WTC11 (cell line): Measurements from ENCODE around the gene NCAM2. TPM values are rescaled to one million over a fixed set of nuclear protein-coding genes. Genes with fewer than 3 reads are reported as not detected.

Source experiments
- ATAC-seq: fragments of 200-7000 bp; cut with Tn5 transposase; 2 replicates; pipeline ENCODE4 v1.10.0; 2021; ENCODE audit warnings: mild to moderate bottlenecking, moderate library complexity
- CTCF ChIA-PET: fragments of 300-600 bp; sonication (Branson Sonifier 250); formaldehyde crosslinking; loops from one replicate; lab custom pipeline; 2021; ENCODE audit warnings: antibody characterized with exemption; lab: Charles Lee
- POLR2A ChIA-PET: fragments of 350-600 bp; sonication (Branson Sonifier 250); formaldehyde crosslinking; loops from one replicate; lab custom pipeline; 2021; ENCODE audit warnings: antibody characterized with exemption; lab: Charles Lee
- DNase-seq: peaks from one replicate; pipeline ENCODE4 v3.0.0; 2021; ENCODE audit warnings: low spot score
- H3K27ac Mint-ChIP-seq: 2 replicates; pipeline ENCODE4 v1.8.0; 2021; ENCODE audit warnings: mixed read lengths
- H3K27me3 Mint-ChIP-seq: 2 replicates; pipeline ENCODE4 v1.8.0; 2021; ENCODE audit warnings: low read depth, mild to moderate bottlenecking, moderate library complexity, mixed read lengths
- H3K36me3 Mint-ChIP-seq: 2 replicates; pipeline ENCODE4 v1.8.0; 2021; ENCODE audit warnings: mixed read lengths
- H3K4me1 Mint-ChIP-seq: 2 replicates; pipeline ENCODE4 v1.8.0; 2022; ENCODE audit warnings: mixed read lengths
- H3K4me3 Mint-ChIP-seq: 2 replicates; pipeline ENCODE4 v1.8.0; 2021; ENCODE audit warnings: mild to moderate bottlenecking, moderate library complexity, mixed read lengths
- H3K9me3 Mint-ChIP-seq: 2 replicates; pipeline ENCODE4 v1.8.0; 2021; ENCODE audit warnings: mixed read lengths
- FOXJ3 ChIP-seq: sonication (generic); formaldehyde crosslinking; IDR thresholded peaks from 2 replicates; pipeline ENCODE4 v1.9.0; 2021; ENCODE audit warnings: missing genetic modification reagents, mild to moderate bottlenecking, borderline replicate concordance
- FOXK1 ChIP-seq: sonication (generic); formaldehyde crosslinking; IDR thresholded peaks from 2 replicates; pipeline ENCODE4 v1.8.0; 2022; ENCODE audit warnings: mild to moderate bottlenecking, moderate library complexity, missing genetic modification reagents
- KAT7 ChIP-seq: sonication (generic); formaldehyde crosslinking; IDR thresholded peaks from 2 replicates; pipeline ENCODE4 v1.8.1; 2023; ENCODE audit warnings: missing genetic modification reagents, mild to moderate bottlenecking, borderline replicate concordance
- OVOL2 ChIP-seq: fragments of 250-450 bp; sonication (Bioruptor Pico); IDR thresholded peaks from 2 replicates; pipeline ENCODE4 v1.9.0; 2021; ENCODE audit warnings: mild to moderate bottlenecking, borderline replicate concordance
- RORB ChIP-seq: fragments of 250-450 bp; sonication (Bioruptor Pico); IDR thresholded peaks from 2 replicates; pipeline ENCODE4 v1.9.0; 2021; ENCODE audit warnings: mild to moderate bottlenecking
- ZNF219 ChIP-seq: sonication (generic); formaldehyde crosslinking; IDR thresholded peaks from 2 replicates; pipeline ENCODE4 v1.8.0; 2023; ENCODE audit warnings: missing genetic modification reagents, mild to moderate bottlenecking, borderline replicate concordance
- ZNF232 ChIP-seq: sonication (generic); formaldehyde crosslinking; IDR thresholded peaks from 2 replicates; pipeline ENCODE4 v1.8.0; 2022; ENCODE audit warnings: mild to moderate bottlenecking, missing genetic modification reagents
- ZNF423 ChIP-seq: fragments of 250-450 bp; sonication (Bioruptor Pico); IDR thresholded peaks from 2 replicates; pipeline ENCODE4 v2.1.2; 2022; ENCODE audit warnings: mild to moderate bottlenecking, moderate library complexity
- total RNA-seq: library from RNA; stranded (reverse); gene quantifications from 3 replicates; pipeline ENCODE4 v1.2.3, GENCODE V29; 2021
- TF ChIP-seq, protein P1 (sequence below): sonication (generic); formaldehyde crosslinking; conservative IDR thresholded peaks from 2 replicates; pipeline ENCODE4 v1.8.1; 2023; ENCODE audit warnings: mild to moderate bottlenecking, low read depth, missing genetic modification reagents, moderate library complexity
- TF ChIP-seq, protein P2 (sequence below): sonication (generic); formaldehyde crosslinking; IDR thresholded peaks from 2 replicates; pipeline ENCODE4 v1.8.1; 2022; ENCODE audit warnings: low read depth, mild to moderate bottlenecking, moderate library complexity, missing genetic modification reagents, borderline replicate concordance
- TF ChIP-seq, protein P3 (sequence below): sonication (generic); formaldehyde crosslinking; IDR thresholded peaks from 2 replicates; pipeline ENCODE4 v1.8.1; 2023; ENCODE audit warnings: mild to moderate bottlenecking, missing genetic modification reagents
- TF ChIP-seq, protein P4 (sequence below): fragments of 250-450 bp; sonication (Bioruptor Pico); IDR thresholded peaks from 2 replicates; pipeline ENCODE4 v1.9.0; 2021; ENCODE audit warnings: moderate library complexity, mild to moderate bottlenecking, inconsistent platforms, borderline replicate concordance
- TF ChIP-seq, protein P5 (sequence below): sonication (generic); formaldehyde crosslinking; IDR thresholded peaks from 2 replicates; pipeline ENCODE4 v1.8.0; 2023; ENCODE audit warnings: missing genetic modification reagents, mild to moderate bottlenecking, borderline replicate concordance

The NCAM2 gene
- total RNA-seq, 1 experiment from 2014 or later = 1.6 TPM

DNA sequence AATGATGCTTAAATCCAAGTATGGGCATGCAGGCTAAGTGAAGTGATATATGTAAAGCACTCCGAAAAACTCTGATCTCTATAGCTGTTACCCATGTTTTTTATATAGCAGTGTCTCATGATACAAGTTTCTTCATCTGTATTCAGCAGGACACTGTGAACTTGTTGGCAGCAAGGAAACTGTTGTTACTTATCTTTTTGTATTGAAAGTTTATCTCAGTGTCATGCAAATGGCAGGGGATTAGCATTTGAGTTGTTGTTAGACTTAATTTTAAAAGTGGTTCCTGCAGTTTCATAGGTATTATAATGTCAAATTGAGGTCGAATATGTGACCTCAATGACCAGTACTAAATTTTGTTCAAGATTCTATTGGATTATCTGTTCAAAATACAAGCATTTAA, 47.9 kb downstream of the NCAM2 start:
- Mint-ChIP-seq H3K27ac (peak overlapping the region; percentile 88), H3K9me3 (peaks cover 6% of the 10 kb centered on the region; the same call in 1 of the 2 replicates), H3K36me3 (no peaks in the 10 kb centered on the region), H3K4me3 (peak overlapping the region; percentile 38), H3K27me3 (no peaks in the 10 kb centered on the region), H3K4me1 (peaks cover 38% of the 10 kb centered on the region)
- ATAC-seq (peak; percentile 80), DNase-seq (no peak)
- TF ChIP-seq FOXJ3 = no peak
- TF ChIP-seq RORB (CRISPR knock-in tag) = no peak
- TF ChIP-seq ZNF219 (CRISPR knock-in tag) = no peak
- TF ChIP-seq, protein P1, sequence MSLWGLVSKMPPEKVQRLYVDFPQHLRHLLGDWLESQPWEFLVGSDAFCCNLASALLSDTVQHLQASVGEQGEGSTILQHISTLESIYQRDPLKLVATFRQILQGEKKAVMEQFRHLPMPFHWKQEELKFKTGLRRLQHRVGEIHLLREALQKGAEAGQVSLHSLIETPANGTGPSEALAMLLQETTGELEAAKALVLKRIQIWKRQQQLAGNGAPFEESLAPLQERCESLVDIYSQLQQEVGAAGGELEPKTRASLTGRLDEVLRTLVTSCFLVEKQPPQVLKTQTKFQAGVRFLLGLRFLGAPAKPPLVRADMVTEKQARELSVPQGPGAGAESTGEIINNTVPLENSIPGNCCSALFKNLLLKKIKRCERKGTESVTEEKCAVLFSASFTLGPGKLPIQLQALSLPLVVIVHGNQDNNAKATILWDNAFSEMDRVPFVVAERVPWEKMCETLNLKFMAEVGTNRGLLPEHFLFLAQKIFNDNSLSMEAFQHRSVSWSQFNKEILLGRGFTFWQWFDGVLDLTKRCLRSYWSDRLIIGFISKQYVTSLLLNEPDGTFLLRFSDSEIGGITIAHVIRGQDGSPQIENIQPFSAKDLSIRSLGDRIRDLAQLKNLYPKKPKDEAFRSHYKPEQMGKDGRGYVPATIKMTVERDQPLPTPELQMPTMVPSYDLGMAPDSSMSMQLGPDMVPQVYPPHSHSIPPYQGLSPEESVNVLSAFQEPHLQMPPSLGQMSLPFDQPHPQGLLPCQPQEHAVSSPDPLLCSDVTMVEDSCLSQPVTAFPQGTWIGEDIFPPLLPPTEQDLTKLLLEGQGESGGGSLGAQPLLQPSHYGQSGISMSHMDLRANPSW (CRISPR knock-in tag) = no peak
- TF ChIP-seq ZNF232 (CRISPR knock-in tag) = no peak
- TF ChIP-seq, protein P2, sequence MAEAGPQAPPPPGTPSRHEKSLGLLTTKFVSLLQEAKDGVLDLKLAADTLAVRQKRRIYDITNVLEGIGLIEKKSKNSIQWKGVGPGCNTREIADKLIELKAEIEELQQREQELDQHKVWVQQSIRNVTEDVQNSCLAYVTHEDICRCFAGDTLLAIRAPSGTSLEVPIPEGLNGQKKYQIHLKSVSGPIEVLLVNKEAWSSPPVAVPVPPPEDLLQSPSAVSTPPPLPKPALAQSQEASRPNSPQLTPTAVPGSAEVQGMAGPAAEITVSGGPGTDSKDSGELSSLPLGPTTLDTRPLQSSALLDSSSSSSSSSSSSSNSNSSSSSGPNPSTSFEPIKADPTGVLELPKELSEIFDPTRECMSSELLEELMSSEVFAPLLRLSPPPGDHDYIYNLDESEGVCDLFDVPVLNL (CRISPR knock-in tag) = no peak
- TF ChIP-seq, protein P3, sequence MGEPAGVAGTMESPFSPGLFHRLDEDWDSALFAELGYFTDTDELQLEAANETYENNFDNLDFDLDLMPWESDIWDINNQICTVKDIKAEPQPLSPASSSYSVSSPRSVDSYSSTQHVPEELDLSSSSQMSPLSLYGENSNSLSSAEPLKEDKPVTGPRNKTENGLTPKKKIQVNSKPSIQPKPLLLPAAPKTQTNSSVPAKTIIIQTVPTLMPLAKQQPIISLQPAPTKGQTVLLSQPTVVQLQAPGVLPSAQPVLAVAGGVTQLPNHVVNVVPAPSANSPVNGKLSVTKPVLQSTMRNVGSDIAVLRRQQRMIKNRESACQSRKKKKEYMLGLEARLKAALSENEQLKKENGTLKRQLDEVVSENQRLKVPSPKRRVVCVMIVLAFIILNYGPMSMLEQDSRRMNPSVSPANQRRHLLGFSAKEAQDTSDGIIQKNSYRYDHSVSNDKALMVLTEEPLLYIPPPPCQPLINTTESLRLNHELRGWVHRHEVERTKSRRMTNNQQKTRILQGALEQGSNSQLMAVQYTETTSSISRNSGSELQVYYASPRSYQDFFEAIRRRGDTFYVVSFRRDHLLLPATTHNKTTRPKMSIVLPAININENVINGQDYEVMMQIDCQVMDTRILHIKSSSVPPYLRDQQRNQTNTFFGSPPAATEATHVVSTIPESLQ = no peak
- no peak for TF ChIP-seq OVOL2 (CRISPR knock-in tag)
- TF ChIP-seq, protein P4, sequence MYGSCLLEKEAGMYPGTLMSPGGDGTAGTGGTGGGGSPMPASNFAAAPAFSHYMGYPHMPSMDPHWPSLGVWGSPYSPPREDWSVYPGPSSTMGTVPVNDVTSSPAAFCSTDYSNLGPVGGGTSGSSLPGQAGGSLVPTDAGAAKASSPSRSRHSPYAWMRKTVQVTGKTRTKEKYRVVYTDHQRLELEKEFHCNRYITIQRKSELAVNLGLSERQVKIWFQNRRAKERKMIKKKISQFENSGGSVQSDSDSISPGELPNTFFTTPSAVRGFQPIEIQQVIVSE = no peak
- TF ChIP-seq KAT7 = no peak
- no peak for TF ChIP-seq ZNF423 (CRISPR knock-in tag)
- TF ChIP-seq, protein P5, sequence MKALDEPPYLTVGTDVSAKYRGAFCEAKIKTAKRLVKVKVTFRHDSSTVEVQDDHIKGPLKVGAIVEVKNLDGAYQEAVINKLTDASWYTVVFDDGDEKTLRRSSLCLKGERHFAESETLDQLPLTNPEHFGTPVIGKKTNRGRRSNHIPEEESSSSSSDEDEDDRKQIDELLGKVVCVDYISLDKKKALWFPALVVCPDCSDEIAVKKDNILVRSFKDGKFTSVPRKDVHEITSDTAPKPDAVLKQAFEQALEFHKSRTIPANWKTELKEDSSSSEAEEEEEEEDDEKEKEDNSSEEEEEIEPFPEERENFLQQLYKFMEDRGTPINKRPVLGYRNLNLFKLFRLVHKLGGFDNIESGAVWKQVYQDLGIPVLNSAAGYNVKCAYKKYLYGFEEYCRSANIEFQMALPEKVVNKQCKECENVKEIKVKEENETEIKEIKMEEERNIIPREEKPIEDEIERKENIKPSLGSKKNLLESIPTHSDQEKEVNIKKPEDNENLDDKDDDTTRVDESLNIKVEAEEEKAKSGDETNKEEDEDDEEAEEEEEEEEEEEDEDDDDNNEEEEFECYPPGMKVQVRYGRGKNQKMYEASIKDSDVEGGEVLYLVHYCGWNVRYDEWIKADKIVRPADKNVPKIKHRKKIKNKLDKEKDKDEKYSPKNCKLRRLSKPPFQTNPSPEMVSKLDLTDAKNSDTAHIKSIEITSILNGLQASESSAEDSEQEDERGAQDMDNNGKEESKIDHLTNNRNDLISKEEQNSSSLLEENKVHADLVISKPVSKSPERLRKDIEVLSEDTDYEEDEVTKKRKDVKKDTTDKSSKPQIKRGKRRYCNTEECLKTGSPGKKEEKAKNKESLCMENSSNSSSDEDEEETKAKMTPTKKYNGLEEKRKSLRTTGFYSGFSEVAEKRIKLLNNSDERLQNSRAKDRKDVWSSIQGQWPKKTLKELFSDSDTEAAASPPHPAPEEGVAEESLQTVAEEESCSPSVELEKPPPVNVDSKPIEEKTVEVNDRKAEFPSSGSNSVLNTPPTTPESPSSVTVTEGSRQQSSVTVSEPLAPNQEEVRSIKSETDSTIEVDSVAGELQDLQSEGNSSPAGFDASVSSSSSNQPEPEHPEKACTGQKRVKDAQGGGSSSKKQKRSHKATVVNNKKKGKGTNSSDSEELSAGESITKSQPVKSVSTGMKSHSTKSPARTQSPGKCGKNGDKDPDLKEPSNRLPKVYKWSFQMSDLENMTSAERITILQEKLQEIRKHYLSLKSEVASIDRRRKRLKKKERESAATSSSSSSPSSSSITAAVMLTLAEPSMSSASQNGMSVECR (CRISPR knock-in tag) = no peak
- no peak for TF ChIP-seq FOXK1
- ChIA-PET POLR2A (no interaction called here), CTCF (interaction anchor here (0.8 kb wide), 1 partner anchor 55 kb away, joined by 3 read pairs; no protein-coding TSS in a partner anchor)
